A549 (cell line): Measurements from ENCODE around the gene DENND6B.

Experiments
- HOXA7 ChIP-seq: fragments of 250-450 bp; sonication (Bioruptor Pico); IDR thresholded peaks from 2 replicates; pipeline ENCODE4 v1.5.0; 2020; ENCODE audit warnings: mild to moderate bottlenecking, moderate library complexity
- POLR2A ChIP-seq: IDR thresholded peaks from 2 replicates; pipeline ENCODE4 v1.6.1; 2012; ENCODE audit warnings: mild to moderate bottlenecking, low read length
- RAD21 ChIP-seq, 2 experiments: fragments of >200 bp in 1 of 2; sonication (Bioruptor Twin) in 1 of 2; formaldehyde crosslinking in 1 of 2; IDR thresholded peaks in 1 of 2; conservative IDR thresholded peaks in 1 of 2; 2 replicates in 1 of 2; 3 replicates in 1 of 2; pipeline ENCODE4 v1.6.1; 2012 to 2018; ENCODE audit warnings: inconsistent platforms in 1 of 2
- TF ChIP-seq, protein P1 (sequence below): fragments of >200 bp; sonication (Bioruptor Twin); formaldehyde crosslinking; IDR thresholded peaks from 3 replicates; pipeline ENCODE4 v1.5.1; 2016

DNA sequence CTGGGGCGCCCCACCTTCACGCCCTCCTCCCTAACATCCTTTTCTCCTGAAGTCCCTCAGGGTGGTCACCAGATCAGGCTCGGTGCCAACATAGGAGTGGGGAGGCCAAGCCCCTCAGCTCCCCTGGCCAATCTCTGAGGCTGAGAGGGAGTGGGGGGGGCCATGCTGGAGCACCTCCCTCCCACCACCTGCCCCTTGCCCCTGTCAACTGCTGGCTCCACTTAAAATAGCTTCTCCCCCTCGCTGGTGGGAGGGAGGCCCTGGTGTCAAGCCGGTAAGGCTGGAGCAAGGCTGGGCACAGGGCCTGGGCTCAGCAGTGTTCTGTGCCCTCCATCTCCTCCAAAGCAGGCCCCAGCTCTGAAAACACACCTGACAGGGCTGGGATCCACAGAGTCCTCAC, 24.2 kb downstream of the DENND6B start:
- no peak for TF ChIP-seq RAD21 (conservative IDR thresholded peaks at IDR 0.05 in 1 of 2, IDR thresholded peaks at IDR 0.05 in 1 of 2)
- TF ChIP-seq, protein P1, sequence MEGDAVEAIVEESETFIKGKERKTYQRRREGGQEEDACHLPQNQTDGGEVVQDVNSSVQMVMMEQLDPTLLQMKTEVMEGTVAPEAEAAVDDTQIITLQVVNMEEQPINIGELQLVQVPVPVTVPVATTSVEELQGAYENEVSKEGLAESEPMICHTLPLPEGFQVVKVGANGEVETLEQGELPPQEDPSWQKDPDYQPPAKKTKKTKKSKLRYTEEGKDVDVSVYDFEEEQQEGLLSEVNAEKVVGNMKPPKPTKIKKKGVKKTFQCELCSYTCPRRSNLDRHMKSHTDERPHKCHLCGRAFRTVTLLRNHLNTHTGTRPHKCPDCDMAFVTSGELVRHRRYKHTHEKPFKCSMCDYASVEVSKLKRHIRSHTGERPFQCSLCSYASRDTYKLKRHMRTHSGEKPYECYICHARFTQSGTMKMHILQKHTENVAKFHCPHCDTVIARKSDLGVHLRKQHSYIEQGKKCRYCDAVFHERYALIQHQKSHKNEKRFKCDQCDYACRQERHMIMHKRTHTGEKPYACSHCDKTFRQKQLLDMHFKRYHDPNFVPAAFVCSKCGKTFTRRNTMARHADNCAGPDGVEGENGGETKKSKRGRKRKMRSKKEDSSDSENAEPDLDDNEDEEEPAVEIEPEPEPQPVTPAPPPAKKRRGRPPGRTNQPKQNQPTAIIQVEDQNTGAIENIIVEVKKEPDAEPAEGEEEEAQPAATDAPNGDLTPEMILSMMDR, result no peak
- no peak for TF ChIP-seq HOXA7 (CRISPR knock-in tag)
- TF ChIP-seq POLR2A, result no peak
